Esophagus squamous epithelium (tissue), 4 donors: Measurements from ENCODE around the gene TBC1D14.

Source experiments
- CTCF ChIP-seq, 6 experiments: fragments of 450-650 bp in 4 of 6; fragments of 200-600 bp in 2 of 6; sonication (generic) in 2 of 6; IDR thresholded peaks; one replicate each; pipeline ENCODE4 v1.5.1; 2016 to 2019; ENCODE audit warnings: antibody characterized with exemption in 6 of 6, mild to moderate bottlenecking in 4 of 6, moderate library complexity in 4 of 6
- POLR2A ChIP-seq, 4 donors: fragments of 450-650 bp; IDR thresholded peaks; one replicate each; pipeline ENCODE4 v1.6.1; 2017; ENCODE audit warnings: antibody characterized with exemption in 4 of 4, mild to moderate bottlenecking in 4 of 4, moderate library complexity in 3 of 4

GRCh38 chr4:7014815-7015214, 105.2 kb downstream of the TBC1D14 start:
- no peak for TF ChIP-seq CTCF (IDR thresholded peaks at IDR 0.05)
- TF ChIP-seq POLR2A (IDR thresholded peaks at IDR 0.05): no peak
